HG03280 (cell line): Measurements from ENCODE around the gene ABHD8.
A peak's percentile ranks its signal among the peaks of the same experiment; 100 is the strongest.
"Not testable (repeated sequence)": the region's sequence is repeated elsewhere in the genome, so short reads cannot be mapped to it uniquely, and the experiment has no call there.

ENCODE experiments used
- ATAC-seq: cut with Tn5 transposase; IDR thresholded peaks from one replicate; pipeline ENCODE4 v1.9.1; 2021; ENCODE audit warnings: mild to moderate bottlenecking, moderate library complexity; ENCODE audit not compliant: unreplicated experiment

The ABHD8 gene

GRCh38 chr19:17302391-17303166, 646 bp downstream of the ABHD8 start:
- no peak for ATAC-seq

GRCh38 chr19:17300992-17301619, 2.1 kb downstream of the ABHD8 start:
- no peak for ATAC-seq

GRCh38 chr19:17296976-17297375, 6.2 kb downstream of the ABHD8 start:
- no peak for ATAC-seq

GRCh38 chr19:17296273-17296672, 7.0 kb downstream of the ABHD8 start:
- no peak for ATAC-seq

GRCh38 chr19:17295551-17295950, 7.7 kb downstream of the ABHD8 start:
- ATAC-seq, result not testable (repeated sequence)

GRCh38 chr19:17294051-17294891, 9.0 kb downstream of the ABHD8 start:
- ATAC-seq, result no peak

- no peak for ATAC-seq
Observed at GRCh38 chr19:17293605-17294004, 9.6 kb downstream of the ABHD8 start.

GRCh38 chr19:17292301-17293074, 10.7 kb downstream of the ABHD8 start:
- peak; percentile 77 for ATAC-seq

GRCh38 chr19:17289489-17289888, 13.7 kb downstream of the ABHD8 start:
- ATAC-seq, result no peak

- no peak for ATAC-seq
Observed at GRCh38 chr19:17286752-17287151, 16.5 kb downstream of the ABHD8 start.

- no peak for ATAC-seq
Observed at GRCh38 chr19:17286263-17286662, 17.0 kb downstream of the ABHD8 start.

GRCh38 chr19:17285415-17286135, 17.6 kb downstream of the ABHD8 start:
- ATAC-seq, result no peak

- no peak for ATAC-seq
Observed at GRCh38 chr19:17283504-17283996, 19.7 kb downstream of the ABHD8 start.

- no peak for ATAC-seq
Observed at GRCh38 chr19:17282488-17283125, 20.6 kb downstream of the ABHD8 start.

GRCh38 chr19:17281391-17282304, 21.6 kb downstream of the ABHD8 start, which contains the start of gene ANKLE1:
Gene ANKLE1, plus strand, starts transcription at chr19:17281901. Its CDS starts 20 bp downstream, at chr19:17281921.
- no peak for ATAC-seq

- ATAC-seq, result no peak
Observed at GRCh38 chr19:17279436-17279835, 23.8 kb downstream of the ABHD8 start.

GRCh38 chr19:17275441-17276175, 27.6 kb downstream of the ABHD8 start:
- no peak for ATAC-seq

- ATAC-seq, result not testable (repeated sequence)
Observed at GRCh38 chr19:17274892-17275291, 28.3 kb downstream of the ABHD8 start.
